Mammary epithelial cell (primary cell): Measurements from ENCODE around the gene FBXL7.

Source experiments
- CTCF ChIP-seq, 2 donors: IDR thresholded peaks in 1 of 2; conservative IDR thresholded peaks in 1 of 2; 2 replicates each; pipeline ENCODE4 v1.5.1; 2011 to 2012; ENCODE audit warnings: inconsistent platforms in 2 of 2, low read length in 2 of 2, mild to moderate bottlenecking in 2 of 2, control low read depth in 1 of 2, low read depth in 1 of 2; ENCODE audit not compliant: insufficient read depth in 1 of 2; ENCODE audit errors: extremely low read depth in 1 of 2
- EZH2 ChIP-seq: IDR thresholded peaks from 2 replicates; pipeline ENCODE4 v1.6.1; 2012; ENCODE audit warnings: low read length, inconsistent platforms, borderline replicate concordance

- no peak for TF ChIP-seq CTCF (conservative IDR thresholded peaks at IDR 0.05 in 1 of 2, IDR thresholded peaks at IDR 0.05 in 1 of 2; ENCODE audit: extremely low read depth in 1 of 2, insufficient read depth in 1 of 2, low read depth in 1 of 2, low read length in 2 of 2)
- no peak for TF ChIP-seq EZH2
Observed at GRCh38 chr5:15926586-15926985, 426.6 kb downstream of the FBXL7 start.
